Occipital lobe (tissue), 3 donors: ENCODE measurements around the gene P4HTM. TPM values are rescaled to one million over a fixed set of nuclear protein-coding genes. Genes with fewer than 3 reads are reported as not detected.

Source experiments
- DNase-seq: peaks from one replicate; lab custom pipeline; 2025; lab: John Stamatoyannopoulos, UW
- small RNA-seq: library from RNA; depleted of rRNA; stranded (forward); fragments of <200 nt; gene quantifications from one replicate; pipeline ENCODE3, GENCODE V24; 2014
- total RNA-seq: library from RNA; depleted of rRNA; stranded (reverse); fragments of >200 nt; gene quantifications from one replicate; pipeline ENCODE4 v1.2.3, GENCODE V29; 2014

The P4HTM gene
- total RNA-seq, 1 donor from 2014 or later, result 53.0 TPM

DNA sequence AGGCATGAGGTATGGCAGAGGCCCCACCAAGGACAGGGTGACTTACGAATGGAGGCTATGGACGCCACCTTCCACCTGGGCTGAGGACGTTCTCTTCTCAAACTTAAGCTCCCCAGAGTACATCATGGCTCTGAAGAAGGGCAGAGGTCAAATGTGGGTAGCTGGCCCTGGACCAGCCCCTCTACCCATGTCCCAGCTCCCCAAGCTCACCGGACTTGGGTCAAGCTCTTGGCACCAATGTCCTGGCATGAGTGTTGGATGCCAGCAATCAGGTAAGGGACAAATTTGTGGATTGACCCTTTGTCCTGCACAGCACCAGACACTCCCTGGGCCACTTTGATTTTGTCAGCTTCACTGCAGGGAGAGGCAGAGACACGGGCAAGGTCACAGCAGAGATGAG is 34.4 kb downstream of the P4HTM start:
- DNase-seq, result no peak

DNA sequence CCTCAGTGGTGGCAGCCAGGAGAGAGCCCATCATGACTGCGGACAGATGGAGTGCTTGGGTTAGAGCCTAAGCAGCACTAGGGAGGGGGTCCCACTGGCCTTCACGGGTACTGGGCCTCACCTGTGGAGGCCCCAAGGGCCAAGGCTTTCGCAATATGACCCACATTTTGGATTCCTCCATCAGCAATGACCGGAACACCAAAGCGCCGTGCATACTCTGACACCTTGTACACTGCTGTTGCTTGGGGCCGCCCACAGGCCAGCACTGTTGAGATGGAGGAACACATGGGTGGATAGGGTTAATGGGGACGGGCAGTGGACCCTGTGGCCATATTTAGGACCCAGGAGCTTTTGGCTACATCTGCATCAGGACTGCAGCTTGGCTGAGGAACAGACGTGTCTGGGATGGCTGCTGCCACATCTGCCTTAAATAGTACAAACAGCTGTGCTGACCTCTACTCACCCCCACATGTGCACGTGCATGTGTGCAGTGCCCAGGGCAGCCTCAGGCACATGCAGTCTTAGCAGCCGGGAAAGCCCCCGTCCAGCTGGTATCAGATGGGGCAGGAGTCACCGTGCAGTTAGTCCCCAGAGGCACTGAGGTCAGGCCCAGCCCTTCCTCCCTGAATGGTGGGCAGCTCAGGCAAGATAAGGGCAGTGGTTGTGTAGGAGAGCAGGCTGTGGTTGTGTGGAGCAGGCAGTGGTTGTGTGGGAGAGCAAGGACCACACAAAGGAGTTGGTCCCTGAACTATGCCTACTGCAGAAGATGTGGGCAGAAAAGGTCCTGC is 35.2 kb downstream of the P4HTM start:
- no peak for DNase-seq

- DNase-seq, result no peak
Measured at GRCh38 chr3:49025793-49026520, 35.9 kb downstream of the P4HTM start.

DNA sequence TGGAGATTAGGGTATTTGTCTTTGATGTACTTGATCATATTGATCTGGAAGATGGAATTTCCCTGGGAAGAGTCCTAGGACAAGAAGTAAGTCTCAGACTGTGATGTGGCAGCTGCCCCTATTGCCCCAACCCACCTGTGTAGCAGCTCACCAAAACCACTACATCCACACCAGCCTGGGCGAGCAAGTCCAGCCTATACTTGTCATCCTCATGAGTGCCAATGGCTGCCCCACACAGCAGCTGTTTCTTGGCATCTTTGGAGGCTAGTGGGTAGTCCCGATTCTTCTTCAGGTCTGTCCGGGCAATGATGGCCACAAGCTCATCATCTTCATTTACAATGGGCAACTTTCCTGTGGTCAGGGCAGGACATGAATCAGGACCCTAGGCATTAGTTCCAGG is 36.5 kb downstream of the P4HTM start:
- DNase-seq, result no peak

DNA sequence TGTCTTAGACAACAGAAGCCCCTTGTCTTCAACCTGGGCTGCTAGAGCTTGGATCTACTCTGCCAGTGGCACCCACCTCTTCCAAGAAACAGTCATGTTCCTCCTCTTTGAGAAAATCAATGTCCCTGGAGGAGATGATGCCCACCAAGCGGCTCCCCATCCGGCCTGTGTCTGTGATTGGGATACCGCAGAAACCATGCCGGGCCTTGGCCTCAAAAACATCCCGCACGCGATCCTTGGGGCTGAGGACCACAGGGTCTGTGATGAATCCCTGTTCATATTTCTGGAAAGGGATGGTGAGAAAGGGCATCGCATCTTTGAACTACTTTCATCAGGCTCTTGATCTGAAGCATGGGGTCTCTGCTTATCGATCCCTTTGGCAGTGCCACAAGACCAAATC is 37.6 kb downstream of the P4HTM start:
- no peak for DNase-seq

DNA sequence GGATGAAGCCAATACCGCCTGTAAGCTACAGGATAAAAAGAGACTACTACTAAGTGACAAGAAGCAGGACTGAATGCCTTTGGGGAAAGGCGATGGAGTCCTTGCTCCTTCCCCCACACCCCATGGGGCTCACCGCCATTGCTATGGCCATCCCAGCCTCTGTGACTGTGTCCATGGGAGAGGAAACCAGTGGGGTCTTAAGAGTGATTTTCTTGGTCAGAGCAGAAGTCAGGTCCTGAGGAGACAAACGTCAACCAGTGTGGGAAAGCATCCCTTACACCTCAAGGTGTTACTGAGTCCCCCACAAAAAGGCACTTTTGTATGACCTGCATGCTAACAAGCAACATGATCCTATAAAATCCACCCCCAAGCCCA is 38.2 kb downstream of the P4HTM start:
- DNase-seq, result no peak

DNA sequence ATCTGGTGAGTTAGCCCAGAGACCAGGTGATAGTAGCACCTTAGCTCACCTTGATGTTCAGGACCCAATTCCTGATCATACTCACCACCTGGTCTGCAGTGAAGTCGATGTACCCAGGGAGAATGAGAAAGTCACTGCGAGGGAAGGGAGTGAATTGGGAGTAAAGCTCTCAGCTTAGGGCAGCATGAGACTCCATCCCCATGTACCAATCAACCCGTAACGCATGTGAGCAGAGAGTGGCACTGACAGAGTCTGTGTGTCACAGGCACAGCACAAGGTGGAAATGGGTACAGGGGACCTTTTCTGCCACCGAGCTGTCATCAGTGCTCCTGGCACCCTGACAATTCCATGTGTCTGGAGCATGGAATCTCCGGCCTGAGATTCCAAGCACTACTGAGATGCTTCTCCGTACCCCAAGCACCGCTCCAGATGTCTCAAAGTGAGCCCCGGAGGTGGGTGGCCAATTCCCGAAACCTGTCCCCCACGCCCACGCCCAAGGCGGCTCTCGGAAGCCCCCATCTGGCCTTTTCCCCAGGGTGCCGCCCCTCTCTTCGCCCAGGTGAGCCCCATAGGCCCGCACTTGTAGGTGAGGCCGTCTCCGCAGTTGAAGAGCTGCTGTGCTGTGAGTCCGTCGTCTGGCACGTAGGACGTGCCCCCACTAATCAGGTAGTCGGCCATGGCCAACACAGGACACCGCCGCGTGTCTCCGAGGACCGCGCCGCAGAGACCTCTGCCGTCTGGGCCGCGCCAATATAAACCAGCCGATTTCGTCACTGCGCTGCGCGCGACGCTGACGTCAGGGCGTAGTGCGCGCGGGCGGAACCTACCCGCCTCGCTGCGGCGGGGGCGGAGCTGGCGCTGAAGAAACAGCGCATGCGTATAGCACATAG is 38.9 kb downstream of the P4HTM start, which contains the start of gene IMPDH2:
Gene IMPDH2 (minus strand): TSS at position 726 of the 890 bp plus-strand sequence. CDS start 48 bp downstream, at position 678.
- peak; percentile 89 for DNase-seq

GRCh38 chr3:49029563-49029884 is 39.5 kb downstream of the P4HTM start:
- DNase-seq, result no peak

GRCh38 chr3:49030321-49030720 is 40.3 kb downstream of the P4HTM start:
- no peak for DNase-seq

DNA sequence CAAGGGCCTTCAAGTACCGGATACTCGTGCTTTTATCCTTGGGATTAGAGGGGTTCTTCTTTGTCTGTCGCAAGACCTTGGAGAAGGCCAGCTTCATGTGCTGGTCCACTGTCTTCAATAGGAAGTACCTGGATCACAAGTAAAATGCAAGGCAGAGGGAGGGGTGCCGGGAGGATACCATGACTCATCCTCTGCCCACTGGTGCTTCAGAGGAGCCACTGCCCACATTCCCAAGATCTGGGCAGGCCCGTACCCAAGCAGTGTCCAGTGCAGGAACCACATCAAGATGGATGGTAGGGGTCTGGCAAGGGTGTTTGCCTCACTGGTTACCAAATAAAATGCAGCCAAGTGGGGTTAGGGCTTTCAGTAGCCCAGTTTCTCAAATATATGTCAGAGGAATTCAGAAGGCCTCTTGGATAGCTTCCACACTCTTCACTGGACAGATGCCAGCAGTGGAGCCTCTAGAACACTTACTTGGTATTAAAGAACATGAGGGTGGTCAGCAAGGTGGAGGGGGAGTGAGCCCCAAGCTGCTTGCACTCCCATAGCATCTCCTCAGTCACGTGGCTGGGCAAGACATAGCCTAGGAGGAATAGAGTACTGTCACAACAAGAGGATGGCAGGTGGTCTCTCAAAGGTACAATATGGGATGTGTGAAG is 42.7 kb downstream of the P4HTM start:
- DNase-seq, result no peak

- no peak for DNase-seq
Measured at GRCh38 chr3:49034650-49035049, 44.6 kb downstream of the P4HTM start.

DNA sequence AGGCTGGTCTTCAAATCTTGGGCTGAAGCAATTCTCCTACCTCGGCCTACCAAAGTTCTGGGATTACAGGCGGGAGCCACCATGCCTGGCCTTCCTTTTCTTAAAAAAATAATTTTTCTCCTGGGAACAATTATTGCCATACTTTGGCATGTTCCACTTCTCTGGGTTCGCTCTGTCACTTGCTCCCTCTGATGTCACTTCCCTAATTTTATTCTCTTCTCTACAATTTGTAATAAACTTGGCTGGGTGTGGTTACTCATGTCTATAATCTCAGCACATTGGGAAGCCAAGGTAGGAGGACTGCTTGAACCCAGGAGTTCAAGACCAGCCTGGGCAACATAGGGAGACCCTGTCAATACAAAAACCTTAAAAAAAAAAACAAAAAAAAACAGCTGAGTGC is 45.2 kb downstream of the P4HTM start:
- no peak for DNase-seq

GRCh38 chr3:49053543-49053942 is 63.5 kb downstream of the P4HTM start:
- DNase-seq, result no peak

DNA sequence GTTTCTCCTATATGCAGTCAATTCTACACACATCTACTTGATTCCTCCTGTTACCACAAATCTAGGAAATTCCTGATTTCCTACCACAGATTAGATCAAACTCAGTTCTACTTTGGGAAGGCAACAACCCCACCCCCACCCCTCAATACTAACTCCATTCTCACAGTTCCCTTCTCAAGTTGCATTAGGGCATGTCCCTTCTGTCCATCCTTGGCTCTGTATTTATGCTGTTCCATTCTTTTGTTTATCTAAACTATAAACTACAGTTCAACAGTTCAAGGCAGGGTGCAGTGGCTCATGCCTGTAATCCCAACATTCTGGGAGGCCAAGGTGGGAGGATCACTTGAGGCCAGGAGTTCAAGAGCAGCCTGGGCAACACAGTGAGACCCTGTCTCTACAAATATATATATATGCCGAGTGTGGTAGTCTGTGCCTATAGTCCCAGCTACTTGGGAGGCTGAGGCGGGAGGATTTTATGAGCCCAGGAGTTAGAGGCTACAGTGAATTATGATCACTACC is 64.4 kb downstream of the P4HTM start:
- DNase-seq, result no peak

Small RNAs within 50 kb of the gene (small RNA-seq; reads per million reads assigned to genes)
- gene MIR191 (3,949 reads per million, percentile 100 among the genes with 10 or more reads in this experiment), gene MIR425 (48.1 reads per million, percentile 95 among the genes with 10 or more reads in this experiment)

Other genes with a start within 250 kb of the P4HTM start
- 29.2 TPM for gene PRKAR2A, start 142.4 kb upstream of the P4HTM start, total RNA-seq
- 10.3 TPM for gene SLC25A20, start 91.4 kb upstream of the P4HTM start, total RNA-seq
- 82.0 TPM for gene ARIH2, start 71.4 kb upstream of the P4HTM start, total RNA-seq
- 85.6 TPM for gene WDR6, start 17.1 kb downstream of the P4HTM start, total RNA-seq
- gene DALRD3, start 28.3 kb downstream of the P4HTM start, total RNA-seq, result 47.4 TPM
- 33.4 TPM for gene NDUFAF3, start 31.9 kb downstream of the P4HTM start, total RNA-seq
- gene IMPDH2, start 39.2 kb downstream of the P4HTM start, total RNA-seq, result 190 TPM
- gene QRICH1, start 103.8 kb downstream of the P4HTM start, total RNA-seq, result 113 TPM
- 197 TPM for gene QARS1, start 114.5 kb downstream of the P4HTM start, total RNA-seq
- 49.0 TPM for gene USP19, start 130.6 kb downstream of the P4HTM start, total RNA-seq
- 47.6 TPM for gene LAMB2, start 142.8 kb downstream of the P4HTM start, total RNA-seq
- 18.6 TPM for gene CCDC71, start 176.1 kb downstream of the P4HTM start, total RNA-seq
- 11.7 TPM for gene KLHDC8B, start 181.4 kb downstream of the P4HTM start, total RNA-seq